HepG2 (cell line): ENCODE results near the gene C3orf70. TPM values are rescaled to one million over a fixed set of nuclear protein-coding genes. Genes with fewer than 3 reads are reported as not detected.

ENCODE experiments used
- ATAC-seq: fragments of 200-7000 bp; cut with Tn5 transposase; 3 replicates; pipeline ENCODE4 v1.9.1; 2020; ENCODE audit warnings: mild to moderate bottlenecking, moderate library complexity
- BruUV-seq: library from RNA; stranded (reverse); fragments of 400-500 nt; replicated peaks from 2 replicates; lab custom pipeline; 2021; lab: Mats Ljungman, UMichigan
- CTCF ChIA-PET: fragments of 300-600 bp; formaldehyde crosslinking; extraction: SDS; loops from one replicate; lab custom pipeline; 2021; ENCODE audit warnings: low total read pairs, inconsistent platforms, low intra/inter-chr PET ratio; lab: Yijun Ruan, JAX
- POLR2A ChIA-PET: fragments of 350-600 bp; sonication (Branson Sonifier 250); formaldehyde crosslinking; loops from one replicate; lab custom pipeline; 2020; ENCODE audit warnings: antibody characterized with exemption, inconsistent platforms; lab: Yijun Ruan, JAX
- DNase-seq: peaks from one replicate; pipeline ENCODE4 v3.0.0-alpha.2; 2015; ENCODE audit warnings: low spot score
- FAIRE-seq: peaks from 3 replicates; lab custom pipeline; 2011; peaks lifted over from hg19 to GRCh38; lab: Jason Lieb, UNC
- H2AFZ ChIP-seq: one replicate; pipeline ENCODE4 v1.6.1; 2011; ENCODE audit warnings: low read length, inconsistent platforms
- H3K27ac ChIP-seq: fragments of 300-600 bp; 3 replicates; pipeline ENCODE4 v1.8.0; 2011; ENCODE audit warnings: mixed run types, mild to moderate bottlenecking, mixed read lengths, low read length, inconsistent platforms; ENCODE audit not compliant: insufficient read depth; ENCODE audit errors: extremely low read length
- H3K27me3 ChIP-seq, 2 experiments: fragments of 200-600 bp in 1 of 2; 2 replicates in 1 of 2; 3 replicates in 1 of 2; pipeline versions ENCODE4 v1.6.0 to v1.8.0; 2011; ENCODE audit warnings: low read length in 2 of 2, mild to moderate bottlenecking in 2 of 2, moderate library complexity in 2 of 2, inconsistent platforms in 1 of 2; ENCODE audit not compliant: insufficient read depth in 2 of 2, control insufficient read depth in 1 of 2
- H3K36me3 ChIP-seq, 2 experiments: fragments of 200-600 bp in 1 of 2; replicated peaks in 1 of 2; 2 replicates in 1 of 2; 3 replicates in 1 of 2; pipeline versions ENCODE4 v1.5.1 to v1.8.0; 2011; ENCODE audit warnings: low read length in 2 of 2, inconsistent platforms in 1 of 2; ENCODE audit not compliant: insufficient read depth in 2 of 2, control insufficient read depth in 1 of 2
- H3K4me1 ChIP-seq: 2 replicates; pipeline ENCODE4 v1.5.1; 2012; ENCODE audit warnings: low read length, inconsistent platforms; ENCODE audit not compliant: insufficient read depth
- H3K4me2 ChIP-seq: 2 replicates; pipeline ENCODE4 v1.6.0; 2011; ENCODE audit warnings: low read depth, low read length, inconsistent platforms
- H3K4me3 ChIP-seq, 3 experiments: fragments of 200-600 bp in 1 of 3; sonication (generic), shearing (Covaris generic) in 1 of 3; replicated peaks in 1 of 3; 2 replicates each; pipeline ENCODE4 v1.5.1; 2011 to 2016; ENCODE audit warnings: low read length in 3 of 3, inconsistent platforms in 2 of 3, low read depth in 2 of 3, mild to moderate bottlenecking in 2 of 3, control low read depth in 1 of 3, mixed read lengths in 1 of 3; ENCODE audit not compliant: insufficient read depth in 1 of 3
- H3K79me2 ChIP-seq: one replicate; pipeline ENCODE4 v1.6.1; 2011; ENCODE audit warnings: low read length, inconsistent platforms; ENCODE audit not compliant: insufficient read depth
- H3K9ac ChIP-seq: 2 replicates; pipeline ENCODE4 v1.6.0; 2011; ENCODE audit warnings: mild to moderate bottlenecking, low read depth, low read length, inconsistent platforms; ENCODE audit not compliant: insufficient read depth
- H3K9me3 ChIP-seq: 2 replicates; pipeline ENCODE4 v1.5.1; 2012; ENCODE audit warnings: mild to moderate bottlenecking, low read length
- H4K20me1 ChIP-seq: 2 replicates; pipeline ENCODE4 v1.6.0; 2011; ENCODE audit warnings: inconsistent platforms, mild to moderate bottlenecking, low read length, moderate library complexity; ENCODE audit not compliant: insufficient read depth
- BCL6 ChIP-seq: IDR thresholded peaks from 2 replicates; pipeline ENCODE4 v1.6.1; 2016; ENCODE audit warnings: missing genetic modification reagents, missing compliant biosample characterization
- ERF ChIP-seq: IDR thresholded peaks from 2 replicates; pipeline ENCODE4 v1.6.1; 2018; ENCODE audit warnings: missing biosample characterization, missing genetic modification reagents
- HNRNPLL ChIP-seq: fragments of 200-400 bp; formaldehyde crosslinking; IDR thresholded peaks from 2 replicates; pipeline ENCODE4 v1.6.1; 2017; ENCODE audit warnings: mild to moderate bottlenecking, low read depth, low read length; ENCODE audit not compliant: poor library complexity, severe bottlenecking
- IKZF1 ChIP-seq: fragments of 450-650 bp; IDR thresholded peaks from 2 replicates; pipeline ENCODE4 v1.7.1; 2016
- MAZ ChIP-seq, 2 experiments: sonication (generic) in 1 of 2; formaldehyde crosslinking in 1 of 2; IDR thresholded peaks; 2 replicates each; pipeline versions ENCODE4 v1.5.0 to v1.6.1; 2012 to 2020; ENCODE audit warnings: low read depth in 2 of 2, mild to moderate bottlenecking in 2 of 2, borderline replicate concordance in 1 of 2, improper control_type of control experiment in 1 of 2, low read length in 1 of 2, missing genetic modification reagents in 1 of 2, moderate library complexity in 1 of 2
- MIXL1 ChIP-seq: IDR thresholded peaks from 2 replicates; pipeline ENCODE4 v1.6.1; 2016
- MTA3 ChIP-seq: sonication (generic); formaldehyde crosslinking; IDR thresholded peaks from 2 replicates; pipeline ENCODE4 v1.4.0; 2020; ENCODE audit warnings: missing genetic modification reagents
- MYNN ChIP-seq: sonication (generic); formaldehyde crosslinking; IDR thresholded peaks from 2 replicates; pipeline ENCODE4 v1.4.0; 2020; ENCODE audit warnings: mild to moderate bottlenecking, low read depth, missing genetic modification reagents
- RORA ChIP-seq: sonication (generic); formaldehyde crosslinking; IDR thresholded peaks from 2 replicates; pipeline ENCODE4 v1.5.0; 2020; ENCODE audit warnings: mild to moderate bottlenecking, missing genetic modification reagents, moderate library complexity
- TMF1 ChIP-seq: sonication (generic); formaldehyde crosslinking; IDR thresholded peaks from 2 replicates; pipeline ENCODE4 v1.8.1; 2022; ENCODE audit warnings: low read depth, missing genetic modification reagents
- ZNF350 ChIP-seq: sonication (generic); formaldehyde crosslinking; IDR thresholded peaks from 2 replicates; pipeline ENCODE4 v1.4.0; 2020; ENCODE audit warnings: mild to moderate bottlenecking, low read depth, missing genetic modification reagents, borderline replicate concordance
- ZNF605 ChIP-seq: sonication (generic); formaldehyde crosslinking; IDR thresholded peaks from 2 replicates; pipeline ENCODE4 v1.8.0; 2022; ENCODE audit warnings: mild to moderate bottlenecking, missing genetic modification reagents
- ZNF780A ChIP-seq: sonication (generic); formaldehyde crosslinking; IDR thresholded peaks from 2 replicates; pipeline ENCODE4 v1.8.0; 2022; ENCODE audit warnings: mild to moderate bottlenecking, missing genetic modification reagents, moderate library complexity
- ZNF792 ChIP-seq: IDR thresholded peaks from 2 replicates; pipeline ENCODE4 v1.6.1; 2016
- WGBS: methylation state at CpG from one replicate; pipeline ENCODE4 v1.1.6; 2017; ENCODE audit warnings: low lambda C conversion rate; 5-methylcytosine and 5-hydroxymethylcytosine counted together
- in situ Hi-C: cut with HindIII; loops from 2 replicates; pipeline ENCODE4 v1.10.0; 2017; ENCODE audit warnings: low pct_unique_long_range_greater_than_20kb; ENCODE audit not compliant: extremely low pct_ligation_motif_present
- intact Hi-C: fragments of 100-400 bp; cut with micrococcal nuclease; formaldehyde crosslinking; loops from one replicate; pipeline ENCODE4 v1.10.0; 2022; ENCODE audit not compliant: unreplicated experiment
- polyA plus RNA-seq, 8 experiments: library from polyadenylated mRNA; depleted of rRNA in 3 of 8; stranded (reverse) in 7 of 8; unstranded in 1 of 8; fragments of >200 nt; fragmentation: Illumina TruSeq in 4 of 8; extraction: Trizol in 4 of 8; gene quantifications; 2 replicates each; pipeline versions ENCODE4 v1.2.1 to v1.2.3, GENCODE V29; 2011 to 2016; ENCODE audit warnings: low read depth in 4 of 8, missing spikeins in 1 of 8, mixed read lengths in 1 of 8; ENCODE audit not compliant: insufficient read depth in 1 of 8
- total RNA-seq, 5 experiments: library from RNA; depleted of rRNA; stranded (reverse); fragments of >200 nt; fragmentation: Illumina TruSeq; extraction: Trizol; gene quantifications; 2 replicates each; pipeline ENCODE4 v1.2.3, GENCODE V29; 2016; ENCODE audit warnings: low read depth in 1 of 5

C3orf70 gene
- total and polyA plus RNA-seq, 2 of the 13 experiments (the other 11 are each of a cell fraction or from before 2014, with no cell fraction given) = 0.79 to 2.4 TPM

DNA sequence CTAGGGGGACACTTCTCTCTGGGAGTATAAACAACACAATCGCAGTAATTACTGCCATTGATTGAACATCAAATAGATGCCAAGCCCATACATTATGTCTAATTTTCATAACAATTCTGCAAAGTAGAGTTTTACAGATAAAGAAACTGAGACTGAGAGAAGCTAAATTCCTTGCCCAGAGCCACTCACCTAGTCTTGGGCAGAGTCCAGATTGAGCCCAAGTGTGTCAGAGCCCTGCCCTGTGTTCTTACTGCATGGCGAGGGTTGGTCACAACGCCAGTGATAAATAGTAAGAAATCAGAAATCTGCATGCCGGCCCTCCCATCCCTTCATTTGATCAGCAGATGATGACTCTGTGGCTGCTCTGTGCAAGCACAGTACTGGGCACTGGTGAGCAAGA is 106.3 kb downstream of the C3orf70 start:
- in situ Hi-C loops (no loop called here), intact Hi-C loops (loop anchor here (10.0 kb wide), 1 partner anchor 282 kb away; no protein-coding TSS in a partner anchor)
- Histone ChIP-seq H3K4me2 (no peak overlapping the region), H3K79me2 (no peaks in the 10 kb centered on the region), H3K27me3 (no peaks in the 10 kb centered on the region), H3K9me3 (no peaks in the 10 kb centered on the region), H3K9ac (no peak overlapping the region), H3K4me3 (no peak overlapping the region), H3K27ac (peak overlapping the region; percentile 70), H2AFZ (no peak overlapping the region), H4K20me1 (no peaks in the 10 kb centered on the region), H3K4me1 (peaks cover 26% of the 10 kb centered on the region), H3K36me3 (peaks cover 8 to 16% of the 10 kb centered on the region in 2 experiments; a peak in 4 of 5 replicates)
- FAIRE-seq (no peak), DNase-seq (no peak), ATAC-seq (no peak)
- no TSS peak for BruUV-seq
- CTCF ChIA-PET = no interaction called here
- POLR2A ChIA-PET = no interaction called here
- no peak for TF ChIP-seq TMF1
- no peak for TF ChIP-seq HNRNPLL
- no peak for TF ChIP-seq BCL6 (CRISPR knock-in tag)
- TF ChIP-seq ZNF350 (CRISPR knock-in tag) = no peak
- no peak for TF ChIP-seq MTA3 (CRISPR knock-in tag)
- no peak for TF ChIP-seq RORA (CRISPR knock-in tag)
- no peak for TF ChIP-seq MIXL1 (CRISPR knock-in tag)
- no peak for TF ChIP-seq IKZF1
- no peak for TF ChIP-seq ZNF792 (CRISPR knock-in tag)
- no peak for TF ChIP-seq ZNF605 (CRISPR knock-in tag)
- TF ChIP-seq MAZ (IDR thresholded peaks at IDR 0.05; ENCODE audit: borderline replicate concordance, low read depth, low read length) = no peak
- TF ChIP-seq MAZ (CRISPR knock-in tag; IDR thresholded peaks at IDR 0.05; ENCODE audit: low read depth) = no peak
- no peak for TF ChIP-seq ZNF780A (CRISPR knock-in tag)
- TF ChIP-seq MYNN (CRISPR knock-in tag) = no peak
- TF ChIP-seq ERF (CRISPR knock-in tag) = no peak
- WGBS = 100% methylated on average over 2 of the region's 4 CpGs
